GM19099 (cell line): ENCODE results near the gene TOMM40L.

ENCODE experiments used
- POLR2A ChIP-seq: IDR thresholded peaks from 3 replicates; pipeline ENCODE4 v1.6.1; 2011; ENCODE audit warnings: low read depth; ENCODE audit not compliant: insufficient read length; ENCODE audit errors: extremely low read depth

TOMM40L gene

GRCh38 chr1:161225534-161226319 is at the start of gene TOMM40L:
TOMM40L (plus strand) TSS chr1:161226060; CDS start chr1:161226490, 430 bp downstream.
- peak; percentile 63 for TF ChIP-seq POLR2A

GRCh38 chr1:161176468-161177111 is 49.3 kb upstream of the TOMM40L start:
- no peak for TF ChIP-seq POLR2A

GRCh38 chr1:161177112-161177935 is 48.5 kb upstream of the TOMM40L start, which contains the start of gene B4GALT3:
B4GALT3 (minus strand) TSS chr1:161177507; CDS start chr1:161176060, 1,447 bp downstream.
- TF ChIP-seq POLR2A = peak; percentile 88

GRCh38 chr1:161177936-161178244 is 48.0 kb upstream of the TOMM40L start:
- TF ChIP-seq POLR2A = no peak

GRCh38 chr1:161179698-161180097 is 46.2 kb upstream of the TOMM40L start:
- no peak for TF ChIP-seq POLR2A

- TF ChIP-seq POLR2A = no peak
These were observed 45.2 kb upstream of the TOMM40L start for GRCh38 chr1:161180639-161181038.

- peak; percentile 13 for TF ChIP-seq POLR2A
These were observed 43.6 kb upstream of the TOMM40L start for GRCh38 chr1:161182214-161182613.

- peak; percentile 14 for TF ChIP-seq POLR2A
These were observed 40.6 kb upstream of the TOMM40L start for GRCh38 chr1:161185282-161185682.

- TF ChIP-seq POLR2A = no peak
These were observed 40.0 kb upstream of the TOMM40L start for GRCh38 chr1:161185732-161186311.

- no peak for TF ChIP-seq POLR2A
These were observed 38.5 kb upstream of the TOMM40L start for GRCh38 chr1:161187311-161187710.

GRCh38 chr1:161188381-161188780 is 37.5 kb upstream of the TOMM40L start:
- TF ChIP-seq POLR2A = no peak

- no peak for TF ChIP-seq POLR2A
These were observed 36.8 kb upstream of the TOMM40L start for GRCh38 chr1:161189036-161189435.

GRCh38 chr1:161190962-161191521 is 34.8 kb upstream of the TOMM40L start:
- TF ChIP-seq POLR2A = no peak

GRCh38 chr1:161191971-161192370 is 33.9 kb upstream of the TOMM40L start:
- TF ChIP-seq POLR2A = no peak
